ENCODE measurements around the gene THADA.

THADA gene

DNA sequence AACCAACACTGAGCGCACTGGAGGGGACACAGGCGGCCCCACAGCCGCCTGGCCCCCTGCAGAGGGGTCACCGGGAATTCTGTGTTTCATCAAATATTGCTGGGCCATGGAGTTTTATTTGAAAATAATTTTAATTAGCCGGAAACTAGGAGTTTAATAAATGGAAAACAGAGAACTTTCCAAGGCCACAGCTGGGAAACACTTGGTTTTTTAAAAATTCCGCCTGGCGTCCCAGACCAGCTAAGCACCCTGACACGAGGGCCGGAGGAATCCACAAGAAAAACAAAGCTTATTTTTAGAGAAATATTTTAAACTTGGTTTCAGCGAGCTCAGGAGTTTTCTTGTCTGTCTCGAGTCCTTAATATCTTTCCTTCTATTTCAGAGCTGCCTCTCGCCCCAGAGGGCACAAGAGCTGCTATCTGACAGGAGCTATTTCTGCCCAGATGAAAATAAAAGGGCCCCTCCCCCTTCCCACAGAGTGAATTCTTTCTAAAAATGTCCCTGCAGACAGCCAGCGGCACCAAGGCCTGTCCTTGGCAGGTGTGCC, 377.6 kb downstream of the THADA start:
- DNase-seq, result peak; percentile 47 to 53

- no peak for DNase-seq
Observed at GRCh38 chr2:43217228-43218154, 378.3 kb downstream of the THADA start.

DNA sequence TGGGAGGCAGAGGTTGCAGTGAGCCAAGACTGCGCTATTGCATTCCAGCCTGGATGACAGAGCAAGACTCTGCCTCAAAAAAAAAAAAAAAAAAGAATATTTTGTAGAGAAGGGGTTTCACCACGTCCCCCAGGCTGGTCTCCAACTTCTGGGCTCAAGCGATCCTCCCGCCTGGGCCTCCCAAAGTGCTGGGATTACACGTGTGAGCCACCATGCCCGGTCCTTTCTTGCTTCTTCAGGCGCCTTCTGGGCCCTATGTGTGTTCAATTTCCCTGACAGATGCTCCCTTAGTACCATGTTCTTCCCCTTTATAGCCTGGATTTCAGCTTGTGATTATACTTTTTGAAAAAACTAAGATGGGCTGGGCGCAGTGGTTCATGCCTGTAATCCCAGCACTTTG, 379.2 kb downstream of the THADA start:
- no peak for DNase-seq

GRCh38 chr2:43215673-43216255, 380.1 kb downstream of the THADA start:
- DNase-seq, result no peak

DNA sequence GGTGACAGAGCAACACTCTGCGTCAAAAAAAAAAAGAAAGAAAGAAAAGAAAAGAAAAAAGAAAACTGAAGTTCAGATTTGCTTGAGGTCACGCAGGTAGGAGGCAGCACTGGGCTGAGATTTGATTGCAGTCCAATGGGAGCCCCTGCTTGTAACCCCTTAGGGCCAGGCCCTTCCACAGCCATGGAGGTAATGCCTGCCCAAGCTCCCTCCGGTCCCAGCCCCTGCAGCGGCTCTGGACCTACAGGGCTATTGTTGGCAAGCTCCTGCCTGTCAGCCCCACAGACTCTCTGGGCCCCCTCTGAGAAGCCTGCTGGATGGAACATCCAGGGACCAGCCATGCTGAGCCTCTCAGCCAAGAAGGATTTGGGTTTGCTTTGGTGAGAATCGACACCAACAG, 381.6 kb downstream of the THADA start:
- DNase-seq, result no peak

- peak; percentile 76 to 84 for DNase-seq
Observed at GRCh38 chr2:43212931-43213330, 382.9 kb downstream of the THADA start.

DNA sequence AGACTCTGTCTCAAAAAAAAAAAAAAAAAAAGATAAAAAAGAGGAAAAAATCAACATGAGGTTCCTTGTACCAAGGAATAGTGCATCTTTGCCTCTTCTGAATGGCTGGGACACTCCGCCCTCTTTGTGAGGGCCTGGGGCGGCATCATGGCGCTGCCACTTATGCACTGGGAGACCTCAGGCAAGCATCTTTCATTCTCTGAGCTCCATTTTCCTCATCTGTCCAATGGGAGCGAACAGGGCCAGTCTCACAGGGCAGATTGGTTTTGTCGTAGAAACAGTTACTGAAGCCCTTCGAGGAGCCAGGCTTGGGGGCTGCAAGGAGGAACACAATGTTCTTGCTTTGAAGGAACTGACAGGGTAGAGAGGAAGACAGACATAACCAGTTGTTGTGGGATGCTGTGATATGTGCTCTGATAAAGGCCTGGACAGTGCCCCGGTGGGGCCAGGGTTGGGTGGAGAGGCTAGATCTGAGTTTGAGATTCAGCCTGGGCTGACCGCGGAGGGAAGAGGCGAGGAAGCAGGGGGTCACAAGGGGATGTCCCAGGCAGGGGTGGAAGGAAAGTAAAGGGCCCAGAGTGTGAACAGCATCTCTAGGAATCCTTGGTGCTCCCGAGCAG, 383.5 kb downstream of the THADA start:
- no peak for DNase-seq

DNA sequence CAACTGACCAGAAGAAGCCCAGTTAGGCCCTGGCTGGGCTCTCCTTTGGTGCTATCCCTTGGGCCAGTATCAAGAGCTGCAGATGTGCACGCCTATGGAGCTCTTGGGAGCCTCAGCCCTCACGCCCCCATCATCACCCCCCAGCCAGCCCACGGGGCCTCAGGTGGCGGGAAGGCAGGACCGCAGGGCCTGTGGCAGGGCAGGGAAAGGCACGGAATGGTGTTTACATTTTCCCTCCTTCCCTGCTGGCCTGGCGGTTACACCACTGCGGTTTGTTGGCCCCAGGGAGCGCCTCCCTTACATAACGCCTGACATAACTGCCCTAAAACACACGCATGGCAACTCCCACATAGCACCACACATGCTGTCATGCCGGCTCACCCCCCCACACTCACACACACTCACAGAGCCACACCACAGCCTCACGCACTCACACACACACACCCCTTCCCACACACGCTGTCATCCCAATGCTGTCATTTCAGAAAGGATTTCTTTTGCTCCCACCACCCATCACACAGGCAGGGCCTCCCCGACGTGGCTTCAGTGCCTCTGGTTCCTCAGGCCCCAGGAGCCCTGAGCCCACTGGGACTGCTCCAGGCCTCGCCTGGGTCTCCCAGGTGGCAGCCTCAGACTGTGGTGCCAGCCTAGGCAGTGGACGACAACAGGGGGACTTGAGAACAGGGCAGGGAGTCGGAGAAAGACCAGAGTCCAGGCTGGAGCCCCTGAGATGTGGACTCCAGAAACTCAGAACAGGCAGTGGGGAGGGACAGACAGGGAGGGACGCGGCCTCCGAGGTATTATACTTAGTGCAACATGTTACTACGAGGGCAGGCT, 385.2 kb downstream of the THADA start:
- DNase-seq, result peak; percentile 95 to 96

DNA sequence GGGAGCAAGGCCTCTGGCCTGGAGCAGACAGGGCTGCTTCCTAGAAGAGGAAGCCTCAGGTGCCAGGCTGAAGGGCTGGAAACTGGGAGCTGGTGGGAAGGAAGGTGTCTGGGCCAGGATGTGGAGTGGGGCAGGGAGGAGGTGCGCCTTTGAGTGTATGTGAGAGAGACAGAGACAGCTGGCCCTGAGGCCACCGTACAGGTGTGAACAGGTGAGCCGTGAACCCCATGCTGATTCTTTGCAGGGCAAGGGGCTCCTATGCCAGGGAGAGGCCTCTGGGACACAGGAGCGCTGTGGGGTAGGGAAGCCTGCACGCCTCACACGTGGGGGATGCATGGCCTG, 385.7 kb downstream of the THADA start:
- no peak for DNase-seq

DNA sequence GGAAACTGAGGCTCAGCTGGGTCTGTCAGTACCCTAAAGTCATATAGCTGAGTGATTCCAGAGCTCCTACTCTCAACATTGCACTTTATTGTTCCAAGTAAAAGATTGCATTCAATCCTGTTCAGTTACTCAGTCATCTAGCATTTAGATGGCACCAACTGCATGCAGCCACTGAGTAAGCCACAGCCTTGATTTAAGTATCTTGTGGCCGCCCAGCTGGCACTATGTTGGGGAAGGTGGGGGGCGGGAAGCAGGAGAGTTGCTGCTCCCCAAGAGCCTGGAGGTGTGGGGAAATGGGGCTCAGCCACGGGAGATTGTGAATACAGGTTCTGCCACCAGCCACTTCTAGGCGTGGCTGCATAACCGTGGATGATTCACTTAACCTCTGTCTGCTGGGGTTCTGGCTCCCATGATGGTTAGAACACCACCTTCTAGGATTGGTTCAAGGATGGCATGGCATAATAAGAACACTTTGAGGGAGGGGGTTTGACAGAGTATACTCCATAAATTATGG, 386.6 kb downstream of the THADA start:
- no peak for DNase-seq

GRCh38 chr2:43207553-43208300, 388.1 kb downstream of the THADA start:
- DNase-seq, result no peak

GRCh38 chr2:43206602-43207001, 389.2 kb downstream of the THADA start:
- no peak for DNase-seq

DNA sequence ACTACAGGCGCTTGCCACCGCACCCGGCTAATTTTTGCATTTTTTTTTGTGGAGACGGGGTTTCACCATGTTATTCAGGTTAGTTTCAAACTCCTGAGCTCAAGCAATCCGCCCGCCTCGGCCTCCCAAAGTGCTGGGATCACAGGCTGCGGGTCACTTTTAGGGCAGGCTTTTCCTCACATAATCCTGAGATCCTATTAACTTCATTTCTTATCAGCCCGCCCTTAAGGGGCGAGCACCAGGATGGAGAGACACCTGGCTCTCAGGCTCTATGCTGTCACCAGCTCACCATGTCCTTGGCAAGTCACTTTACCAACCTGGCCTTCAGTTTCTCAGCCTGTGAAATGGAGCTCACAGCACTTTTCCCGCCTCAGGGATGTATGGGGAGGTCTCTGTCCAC, 392.5 kb downstream of the THADA start:
- no peak for DNase-seq

DNA sequence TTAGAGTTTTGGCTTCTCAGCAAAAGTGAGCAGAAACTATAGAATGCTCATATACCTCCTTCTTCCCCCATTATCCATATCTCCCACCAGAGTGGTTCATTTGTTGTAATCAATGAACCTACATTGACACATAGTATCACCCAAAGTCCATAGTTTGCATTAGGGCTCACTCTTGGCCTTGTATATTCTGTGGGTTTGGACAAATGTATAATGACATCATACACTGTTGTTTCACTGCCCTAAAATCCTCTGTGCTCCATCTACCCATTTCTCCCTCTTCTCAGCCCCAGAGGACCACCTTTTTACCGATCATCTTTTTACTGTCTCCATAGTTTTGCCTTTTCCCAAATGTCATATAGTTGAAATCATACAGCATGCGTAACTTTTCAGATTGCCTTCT, 393.5 kb downstream of the THADA start:
- DNase-seq, result no peak

DNA sequence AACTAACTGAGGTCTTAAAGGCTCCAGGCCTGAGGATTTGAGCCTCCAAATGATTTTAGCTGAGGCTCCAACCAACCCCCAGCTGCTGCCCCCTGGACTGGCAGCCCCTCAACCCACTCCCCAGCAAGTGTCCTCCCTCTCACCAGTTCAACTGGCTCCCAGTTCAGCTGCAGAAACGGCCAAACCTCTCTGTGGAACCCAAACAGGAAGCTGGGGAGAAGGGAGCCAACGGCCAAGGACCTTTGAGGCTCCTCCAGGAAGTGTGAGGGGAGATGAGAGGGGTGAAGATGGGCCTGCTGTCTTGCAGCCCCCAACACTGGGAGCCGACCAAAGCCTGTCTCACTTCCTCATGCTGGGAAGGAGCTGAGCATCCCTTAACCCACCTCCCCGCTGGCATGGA, 394.3 kb downstream of the THADA start:
- DNase-seq, result peak; percentile 90 to 94

DNA sequence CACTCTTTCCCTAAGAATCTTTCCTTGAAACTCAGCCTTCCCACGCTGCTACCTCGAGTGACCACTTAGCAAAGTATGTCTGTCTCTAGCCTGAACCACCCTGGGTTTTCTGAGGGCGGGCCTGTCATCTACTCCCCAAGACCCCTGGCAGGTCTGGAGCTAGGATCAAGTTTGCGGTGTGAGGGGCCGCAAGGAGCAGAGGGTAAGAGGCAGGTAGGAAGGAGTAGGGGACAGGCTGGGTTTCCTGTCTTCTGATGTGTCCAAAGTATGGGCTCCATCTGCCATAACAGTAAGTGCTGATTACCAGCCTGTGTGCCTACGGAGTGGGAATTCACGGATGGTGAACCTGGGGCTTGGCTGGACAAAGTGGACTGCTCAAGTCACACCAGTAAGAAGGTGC, 394.8 kb downstream of the THADA start:
- no peak for DNase-seq

DNA sequence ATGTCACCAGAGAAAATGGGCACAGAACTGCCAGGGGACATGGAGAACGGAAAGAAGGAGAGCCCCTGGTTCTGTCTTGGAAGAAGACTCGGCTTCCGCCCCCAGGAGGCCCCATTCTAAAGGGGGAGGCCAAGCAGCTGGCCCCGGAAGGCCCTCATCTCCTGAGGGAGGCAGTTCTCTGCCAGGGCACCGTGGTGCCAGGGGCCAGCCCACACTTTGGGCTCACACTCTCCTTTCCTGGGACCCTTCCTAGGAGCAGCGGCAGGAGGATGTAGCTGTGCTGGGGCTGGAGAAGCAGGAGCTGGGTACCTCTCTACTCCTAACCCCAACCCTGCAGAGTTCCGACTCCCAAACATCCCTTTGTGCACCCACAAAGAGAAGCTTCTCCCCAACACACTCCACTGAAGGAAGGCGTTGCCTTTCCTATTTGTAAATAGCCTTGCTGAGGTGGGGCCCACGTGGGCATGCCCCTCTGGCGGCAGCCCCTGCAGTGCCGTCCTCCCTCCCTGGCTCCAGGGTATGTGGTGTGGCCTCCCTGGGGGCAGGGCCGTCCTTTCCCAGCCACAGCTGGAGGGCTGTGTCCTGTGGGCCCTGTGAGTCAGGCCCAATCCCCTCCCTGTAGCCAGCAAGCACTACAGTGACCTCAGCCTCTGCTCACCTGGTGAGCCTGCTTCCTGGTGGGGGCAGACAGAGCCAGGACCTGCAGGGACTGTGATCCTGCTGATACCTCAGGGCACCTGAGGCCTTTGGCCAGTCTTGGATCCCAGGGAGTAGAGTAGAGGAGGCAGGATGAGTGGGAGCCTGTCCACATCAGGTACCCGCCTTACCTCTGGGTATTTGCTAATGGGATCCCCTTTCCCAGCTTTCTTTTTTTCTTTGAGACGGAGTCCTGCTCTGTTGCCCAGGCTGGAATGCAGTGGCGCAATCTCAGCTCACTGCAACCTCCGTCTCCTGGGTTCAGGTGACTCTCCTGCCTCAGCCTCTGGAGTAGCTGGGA, 396.0 kb downstream of the THADA start:
- no peak for DNase-seq

DNA sequence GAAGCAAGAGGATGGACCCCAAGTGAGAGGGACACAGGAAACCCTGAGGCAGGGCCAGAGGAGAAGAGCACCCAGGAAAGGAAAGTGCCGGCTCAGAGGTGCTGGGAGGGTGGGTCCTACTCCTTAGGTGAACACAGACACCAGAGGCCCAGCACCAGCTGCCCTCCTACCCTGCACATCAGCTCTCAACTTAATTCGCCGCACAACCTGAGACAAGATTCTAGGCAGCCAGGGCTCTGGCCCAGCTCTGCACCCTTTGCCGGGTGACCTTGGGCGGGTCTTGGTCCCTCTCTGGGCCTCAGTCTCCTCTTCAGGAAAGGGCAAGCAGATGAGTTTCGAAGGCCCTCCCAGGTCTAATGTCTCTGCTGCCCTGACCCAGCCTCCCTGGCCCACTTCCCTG, 397.6 kb downstream of the THADA start:
- DNase-seq, result no peak

DNA sequence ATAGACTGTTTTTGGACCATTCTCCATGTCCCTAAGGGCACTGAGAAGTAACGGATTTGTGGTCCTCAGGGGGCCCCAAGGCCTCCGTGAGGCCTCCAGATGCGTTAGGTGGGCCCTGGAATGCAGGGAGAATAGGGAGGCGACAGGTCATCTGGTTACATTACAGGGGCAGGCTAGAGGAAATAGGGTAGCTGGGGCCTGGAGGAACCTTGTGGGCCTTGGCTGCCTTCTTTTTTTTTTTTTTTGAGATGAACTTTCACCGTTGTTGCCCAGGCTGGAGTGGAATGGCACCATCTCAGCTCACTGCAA, 398.3 kb downstream of the THADA start:
- DNase-seq, result no peak

DNA sequence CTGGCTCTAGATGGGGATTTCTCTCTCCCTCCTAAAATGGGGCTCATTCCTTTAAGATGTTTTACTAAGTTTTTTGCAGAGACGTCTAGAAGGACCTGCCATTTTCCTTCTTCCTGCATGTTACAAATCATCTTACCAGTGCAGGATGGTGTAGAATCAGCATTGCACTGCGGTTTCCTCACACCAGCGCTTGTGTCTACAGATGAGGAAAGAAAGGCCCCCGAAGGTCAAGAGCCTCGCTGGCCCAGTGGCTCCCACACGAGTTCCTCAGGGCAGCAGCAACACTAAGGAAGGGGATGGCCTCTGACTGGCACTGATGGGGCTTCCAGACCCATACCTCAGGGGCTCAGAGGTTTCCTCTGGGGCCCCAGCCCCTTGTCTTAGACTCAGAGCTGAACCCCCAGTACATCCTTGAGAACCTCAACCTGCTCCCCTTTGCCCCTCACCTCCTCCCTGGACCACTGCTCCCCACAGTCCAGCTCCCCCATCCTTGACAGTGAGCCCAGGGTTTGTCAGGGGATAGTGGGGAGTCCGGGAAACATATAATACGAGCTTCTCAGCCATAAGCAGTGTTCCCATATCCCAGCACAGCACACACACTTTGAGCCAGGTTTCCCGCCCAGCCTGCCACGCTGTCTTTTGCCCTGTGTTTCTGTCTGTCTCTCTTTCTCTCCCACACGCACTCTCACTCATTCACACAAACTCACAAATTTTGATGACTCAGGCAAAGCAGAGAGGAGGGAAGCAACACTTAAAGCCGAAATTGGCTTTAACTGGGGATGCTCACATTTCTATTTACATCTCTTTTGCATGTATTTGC, 398.9 kb downstream of the THADA start:
- no peak for DNase-seq

All from Kasumi-1 (cell line).